B cell (primary cell): ENCODE measurements around the gene IRGC.

Experiments
- CTCF ChIP-seq: fragments of 200-600 bp; IDR thresholded peaks from one replicate; pipeline ENCODE4 v1.8.0; 2022; ENCODE audit warnings: antibody characterized with exemption, mild to moderate bottlenecking
- EZH2 ChIP-seq: IDR thresholded peaks from 2 replicates; pipeline ENCODE4 v1.6.1; 2012; ENCODE audit warnings: borderline replicate concordance, low read depth, mild to moderate bottlenecking, moderate library complexity, low read length; ENCODE audit not compliant: insufficient read depth, poor library complexity, severe bottlenecking

DNA sequence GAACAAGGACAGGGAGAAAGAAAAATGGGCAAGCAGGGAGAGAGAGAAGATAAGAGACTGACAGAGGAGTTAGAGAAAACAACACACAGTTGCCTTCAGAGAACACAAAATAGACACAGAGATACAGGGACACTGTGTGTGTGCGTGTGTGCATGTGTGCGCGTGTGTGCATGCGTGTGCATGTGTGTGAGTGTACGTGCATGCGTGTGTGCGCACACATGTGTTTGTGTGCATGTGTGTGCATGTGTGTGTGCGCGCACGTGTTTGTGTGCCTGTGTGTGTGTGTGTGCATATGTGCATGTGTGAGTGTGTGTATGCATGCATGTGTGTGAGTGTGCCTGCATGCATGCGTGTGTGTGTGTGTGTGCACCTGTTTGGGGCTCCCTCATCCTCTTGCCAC, 40.0 kb upstream of the IRGC start:
- no peak for TF ChIP-seq CTCF
- TF ChIP-seq EZH2 = no peak
